Testis (tissue), 3 donors: ENCODE results near the gene KIF6. TPM values are rescaled to one million over a fixed set of nuclear protein-coding genes. Genes with fewer than 3 reads are reported as not detected.
"Not testable (repeated sequence)": the region's sequence is repeated elsewhere in the genome, so short reads cannot be mapped to it uniquely, and the experiment has no call there.

Source experiments
- DNase-seq: peaks from one replicate; pipeline ENCODE4 v3.0.0-alpha.2; 2019
- H3K27ac ChIP-seq, 2 donors: fragments of 200-600 bp; sonication (generic); one replicate each; pipeline ENCODE4 v1.5.1; 2019
- H3K27me3 ChIP-seq: fragments of 200-600 bp; sonication (generic); one replicate; pipeline ENCODE4 v1.5.1; 2019
- H3K36me3 ChIP-seq: fragments of 200-600 bp; sonication (generic); one replicate; pipeline ENCODE4 v1.5.1; 2017; ENCODE audit warnings: low read depth; ENCODE audit errors: missing control alignments
- H3K4me1 ChIP-seq: fragments of 200-600 bp; sonication (generic); one replicate; pipeline ENCODE4 v1.5.1; 2019
- H3K4me3 ChIP-seq, 2 donors: fragments of 200-600 bp; sonication (generic); one replicate each; pipeline ENCODE4 v1.5.1; 2017 to 2019
- H3K9me3 ChIP-seq: fragments of 200-600 bp; sonication (generic); one replicate; pipeline ENCODE4 v1.5.1; 2017
- POLR2A ChIP-seq: fragments of 450-650 bp; IDR thresholded peaks from one replicate; pipeline ENCODE4 v1.6.1; 2017; ENCODE audit warnings: antibody characterized with exemption, mild to moderate bottlenecking, moderate library complexity
- WGBS, 2 donors: methylation state at CpG; one replicate each; pipeline ENCODE4 v1.1.5; 2018; 5-methylcytosine and 5-hydroxymethylcytosine counted together
- intact Hi-C: fragments of 100-400 bp; cut with DNase I; formaldehyde crosslinking; loops from one replicate; pipeline ENCODE4 v1.15.1; 2023; ENCODE audit warnings: low total_unique reads
- polyA plus RNA-seq: library from polyadenylated mRNA; stranded (reverse); fragments of 350-450 nt; fragmentation: Illumina TruSeq; extraction: RNeasy Lipid Tissue Mini Kit (QIAGEN cat#74804); gene quantifications from one replicate; pipeline ENCODE4 v1.2.3, GENCODE V29; 2014; ENCODE audit warnings: low read depth, low replicate concordance; ENCODE audit not compliant: insufficient read depth
- total RNA-seq, 2 donors: library from RNA; depleted of rRNA; stranded (reverse); fragments of >200 nt; gene quantifications; one replicate each; pipeline ENCODE4 v1.2.3, GENCODE V29; 2016
- TF ChIP-seq, protein P1 (sequence below), 3 experiments: fragments of 450-650 bp in 2 of 3; fragments of 200-600 bp in 1 of 3; sonication (generic) in 1 of 3; IDR thresholded peaks; one replicate each; pipeline ENCODE4 v1.5.1; 2016 to 2019; ENCODE audit warnings: antibody characterized with exemption in 3 of 3, mild to moderate bottlenecking in 2 of 3, moderate library complexity in 1 of 3

The KIF6 gene
- total and polyA plus RNA-seq, 3 donors from 2014 or later: 4.2 to 12.0 (median 6.3) TPM

DNA sequence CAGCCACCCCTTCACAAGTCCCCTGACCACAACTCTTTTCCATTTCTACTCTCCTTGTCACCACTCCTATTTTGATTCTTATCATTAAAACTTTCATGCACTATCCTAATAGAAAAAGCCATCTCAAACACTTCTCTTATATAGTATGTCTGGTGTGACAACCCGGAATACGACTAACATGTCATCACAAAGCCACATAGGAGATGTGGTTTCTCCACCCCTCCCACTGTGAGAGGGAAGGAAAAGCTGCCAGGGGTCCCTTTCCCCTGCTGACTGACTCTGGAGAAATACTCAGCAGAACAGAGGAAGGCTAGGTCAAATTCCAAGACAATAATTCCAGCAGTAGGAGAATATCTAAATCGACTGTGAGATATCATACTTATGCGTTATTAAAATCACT, 209.7 kb downstream of the KIF6 start:
- H3K27me3 ChIP-seq: no peaks in the 10 kb centered on the region
- no peaks in the 10 kb centered on the region for H3K9me3 ChIP-seq
- intact Hi-C loops: no loop called here
- H3K27ac ChIP-seq: no peak overlapping the region
- 90% methylated on average over 4 of the region's 4 CpGs for WGBS, 2 donors
- H3K4me3 ChIP-seq: no peak overlapping the region
- H3K36me3 ChIP-seq: no peaks in the 10 kb centered on the region
- TF ChIP-seq, protein P1, sequence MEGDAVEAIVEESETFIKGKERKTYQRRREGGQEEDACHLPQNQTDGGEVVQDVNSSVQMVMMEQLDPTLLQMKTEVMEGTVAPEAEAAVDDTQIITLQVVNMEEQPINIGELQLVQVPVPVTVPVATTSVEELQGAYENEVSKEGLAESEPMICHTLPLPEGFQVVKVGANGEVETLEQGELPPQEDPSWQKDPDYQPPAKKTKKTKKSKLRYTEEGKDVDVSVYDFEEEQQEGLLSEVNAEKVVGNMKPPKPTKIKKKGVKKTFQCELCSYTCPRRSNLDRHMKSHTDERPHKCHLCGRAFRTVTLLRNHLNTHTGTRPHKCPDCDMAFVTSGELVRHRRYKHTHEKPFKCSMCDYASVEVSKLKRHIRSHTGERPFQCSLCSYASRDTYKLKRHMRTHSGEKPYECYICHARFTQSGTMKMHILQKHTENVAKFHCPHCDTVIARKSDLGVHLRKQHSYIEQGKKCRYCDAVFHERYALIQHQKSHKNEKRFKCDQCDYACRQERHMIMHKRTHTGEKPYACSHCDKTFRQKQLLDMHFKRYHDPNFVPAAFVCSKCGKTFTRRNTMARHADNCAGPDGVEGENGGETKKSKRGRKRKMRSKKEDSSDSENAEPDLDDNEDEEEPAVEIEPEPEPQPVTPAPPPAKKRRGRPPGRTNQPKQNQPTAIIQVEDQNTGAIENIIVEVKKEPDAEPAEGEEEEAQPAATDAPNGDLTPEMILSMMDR (IDR thresholded peaks at IDR 0.05): no peak
- TF ChIP-seq POLR2A: no peak
- no peaks in the 10 kb centered on the region for H3K4me1 ChIP-seq
- no peak for DNase-seq

- Histone ChIP-seq H3K27me3 (no peaks in the 10 kb centered on the region), H3K4me1 (no peaks in the 10 kb centered on the region), H3K9me3 (no peaks in the 10 kb centered on the region), H3K4me3 (no peak overlapping the region), H3K27ac (no peak overlapping the region), H3K36me3 (no peaks in the 10 kb centered on the region)
- no peak for TF ChIP-seq POLR2A
- TF ChIP-seq, protein P1 (IDR thresholded peaks at IDR 0.05): no peak
- 86 to 87% methylated on average over 3 of the region's 3 CpGs for WGBS, 2 donors
- no peak for DNase-seq
- intact Hi-C loops: no loop called here
These were observed 210.2 kb downstream of the KIF6 start for GRCh38 chr6:39515006-39515405.

DNA sequence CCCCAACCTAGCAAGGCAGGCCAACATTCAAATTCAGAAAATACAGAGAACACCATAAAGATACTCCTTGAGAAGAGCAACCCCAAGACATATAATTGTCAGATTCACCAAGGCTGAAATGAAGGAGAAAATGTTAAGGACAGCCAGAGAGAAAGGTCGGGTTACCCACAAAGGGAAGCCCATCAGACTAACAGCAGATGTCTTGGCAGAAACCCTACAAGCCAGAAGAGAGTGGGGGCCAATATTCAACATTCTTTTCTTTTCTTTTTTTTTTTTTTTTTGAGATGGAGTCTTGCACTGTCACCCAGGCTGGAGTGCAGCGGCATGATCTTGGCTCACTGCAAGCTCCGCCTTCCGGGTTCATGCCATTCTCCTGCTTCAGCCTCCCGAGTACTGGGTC, 215.4 kb downstream of the KIF6 start:
- DNase-seq, H3K36me3 ChIP-seq, H3K27me3 ChIP-seq, H3K4me1 ChIP-seq, H3K4me3 ChIP-seq, H3K9me3 ChIP-seq, H3K27ac ChIP-seq, intact Hi-C loops: not testable (repeated sequence)
- 89 to 91% methylated on average over 5 of the region's 5 CpGs for WGBS, 2 donors

GRCh38 chr6:39508515-39508914, 216.7 kb downstream of the KIF6 start:
- Histone ChIP-seq H3K36me3 (no peaks in the 10 kb centered on the region), H3K9me3 (no peaks in the 10 kb centered on the region), H3K27me3 (no peaks in the 10 kb centered on the region), H3K4me1 (no peaks in the 10 kb centered on the region), H3K4me3 (no peak overlapping the region), H3K27ac (no peak overlapping the region)
- DNase-seq: no peak
- intact Hi-C loops: no loop called here
- TF ChIP-seq POLR2A: no peak
- TF ChIP-seq, protein P1 (IDR thresholded peaks at IDR 0.05): no peak
- whole genome bisulfite sequencing, 2 donors: 94 to 95% methylated on average over 8 to 9 of the region's 9 CpGs

DNA sequence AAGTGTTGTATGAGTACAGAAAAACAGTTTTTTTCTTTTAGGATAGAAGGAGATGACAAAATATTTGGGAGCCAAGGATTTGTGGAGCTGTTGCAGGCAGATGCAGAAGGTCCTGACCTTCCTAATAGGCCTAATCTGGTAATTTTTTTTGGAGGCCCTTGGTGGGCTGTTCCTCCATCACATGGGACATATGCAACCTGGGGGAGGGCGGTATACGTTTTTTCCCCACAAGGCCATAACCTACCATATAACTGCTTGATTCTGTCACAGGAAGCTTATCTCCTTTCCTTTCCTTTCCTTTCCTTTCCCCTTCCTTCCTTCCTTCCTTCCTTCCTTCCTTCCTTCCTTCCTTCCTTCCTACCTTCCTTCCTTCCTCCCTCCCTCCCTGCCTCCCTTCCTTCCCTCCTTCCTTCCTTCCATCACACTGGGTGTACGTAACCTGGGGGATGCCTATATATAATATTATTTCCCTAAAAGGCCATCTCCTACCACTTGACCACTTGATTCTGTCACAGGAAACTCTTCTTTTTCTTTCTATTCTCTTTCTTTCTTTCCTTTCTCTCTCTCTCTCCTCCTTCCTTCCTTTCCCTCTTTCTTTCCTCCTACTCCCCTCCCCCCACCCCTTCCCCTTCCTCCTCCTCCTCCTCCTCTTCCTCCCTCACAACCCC, 217.7 kb downstream of the KIF6 start:
- 67 to 86% methylated on average over 3 of the region's 3 CpGs for WGBS, 2 donors
- Histone ChIP-seq H3K4me3 (no peak overlapping the region), H3K4me1 (no peaks in the 10 kb centered on the region), H3K27me3 (no peaks in the 10 kb centered on the region), H3K36me3 (no peaks in the 10 kb centered on the region), H3K9me3 (no peaks in the 10 kb centered on the region), H3K27ac (no peak overlapping the region)
- TF ChIP-seq, protein P1 (IDR thresholded peaks at IDR 0.05): no peak
- TF ChIP-seq POLR2A: no peak
- intact Hi-C loops: no loop called here
- DNase-seq: no peak

DNA sequence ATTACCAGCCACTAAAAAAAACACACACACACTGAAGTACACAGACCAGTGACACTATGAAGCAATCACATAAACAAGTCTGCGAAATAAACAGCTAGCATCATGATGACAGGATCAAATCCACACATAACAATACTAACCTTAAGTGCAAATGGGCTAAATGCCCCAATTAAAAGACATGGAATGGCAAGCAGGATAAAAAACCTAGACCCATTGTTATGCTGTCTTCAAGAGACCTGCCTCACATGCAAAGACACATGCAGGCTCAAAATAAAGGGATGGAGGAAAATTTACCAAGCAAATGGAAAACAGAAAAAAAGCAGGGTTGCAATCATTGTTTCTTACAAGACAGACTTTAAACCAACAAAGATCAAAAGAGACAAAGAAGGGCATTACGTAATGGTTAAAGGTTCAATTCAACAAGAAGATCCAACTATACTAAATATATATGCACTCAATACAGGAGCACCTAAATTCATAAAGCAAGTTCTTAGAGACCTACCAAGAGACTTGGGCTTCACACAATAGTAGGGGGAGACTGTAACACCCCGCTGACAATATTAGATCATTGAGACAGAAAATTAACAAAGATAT, 222.7 kb downstream of the KIF6 start:
- H3K36me3 ChIP-seq, DNase-seq, intact Hi-C loops, H3K4me3 ChIP-seq, H3K9me3 ChIP-seq, H3K27ac ChIP-seq, H3K4me1 ChIP-seq, H3K27me3 ChIP-seq: not testable (repeated sequence)
- WGBS, 2 donors: 92 to 93% methylated on average over 3 of the region's 3 CpGs
